A549 (cell line): ENCODE measurements around the gene TNNC1. TPM values are rescaled to one million over a fixed set of nuclear protein-coding genes. Genes with fewer than 3 reads are reported as not detected.

Source experiments
- ATAC-seq, 2 experiments: fragments of 200-7000 bp in 1 of 2; fragments of >200 bp in 1 of 2; cut with Nextera tagmentation in 1 of 2; cut with Tn5 transposase in 1 of 2; 3 replicates each; pipeline versions ENCODE4 v1.8.0 to v1.9.1; 2018 to 2020; ENCODE audit warnings: mild to moderate bottlenecking in 1 of 2, moderate library complexity in 1 of 2
- CTCF ChIA-PET: fragments of 300-600 bp; sonication (Branson Sonifier 250); formaldehyde crosslinking; extraction: SDS; loops from one replicate; lab custom pipeline; 2021; ENCODE audit warnings: antibody characterized with exemption, inconsistent platforms; lab: Yijun Ruan, JAX
- POLR2A ChIA-PET: fragments of 350-600 bp; formaldehyde crosslinking; extraction: SDS; loops from one replicate; lab custom pipeline; 2021; ENCODE audit warnings: antibody characterized with exemption, inconsistent platforms; lab: Yijun Ruan, JAX
- DNase-seq, 2 experiments: peaks; one replicate each; pipeline versions ENCODE4 v3.0.0 to v3.0.0-alpha.2; 2011 to 2016; ENCODE audit warnings: low read depth in 1 of 2, low spot score in 1 of 2
- FAIRE-seq: peaks from 2 replicates; lab custom pipeline; 2011; peaks lifted over from hg19 to GRCh38; lab: Jason Lieb, UNC
- H3K27ac ChIP-seq, 2 experiments: fragments of >200 bp; sonication (Bioruptor Twin); formaldehyde crosslinking; 3 replicates each; pipeline ENCODE4 v1.5.1; 2016 to 2017
- H3K4me1 ChIP-seq: fragments of >200 bp; sonication (Bioruptor Twin); formaldehyde crosslinking; 3 replicates; pipeline ENCODE4 v1.6.1; 2016
- H3K4me2 ChIP-seq: fragments of >200 bp; sonication (Bioruptor Twin); formaldehyde crosslinking; 3 replicates; pipeline ENCODE4 v1.6.1; 2016
- H3K4me3 ChIP-seq: fragments of >200 bp; sonication (Bioruptor Twin); formaldehyde crosslinking; 3 replicates; pipeline ENCODE4 v1.5.1; 2016
- H3K9me3 ChIP-seq: fragments of >200 bp; sonication (Bioruptor Twin); formaldehyde crosslinking; 3 replicates; pipeline ENCODE4 v1.6.1; 2016
- BHLHE40 ChIP-seq: IDR thresholded peaks from 2 replicates; pipeline ENCODE4 v1.6.1; 2012; ENCODE audit warnings: low read depth, low read length, inconsistent platforms
- CEBPB ChIP-seq, 2 experiments: fragments of >200 bp in 1 of 2; sonication (Bioruptor Twin) in 1 of 2; formaldehyde crosslinking in 1 of 2; IDR thresholded peaks; 2 replicates each; pipeline ENCODE4 v1.6.1; 2012 to 2016
- E2F6 ChIP-seq: IDR thresholded peaks from 2 replicates; pipeline ENCODE4 v1.6.1; 2012; ENCODE audit warnings: low read depth, borderline replicate concordance
- EHF ChIP-seq: fragments of 250-450 bp; sonication (Bioruptor Pico); IDR thresholded peaks from 2 replicates; pipeline ENCODE4 v1.5.0; 2020; ENCODE audit warnings: mild to moderate bottlenecking
- ELK1 ChIP-seq: fragments of 150-350 bp; IDR thresholded peaks from 2 replicates; pipeline ENCODE4 v1.6.1; 2014; ENCODE audit warnings: low read depth, mild to moderate bottlenecking, low read length
- ESRRA ChIP-seq: fragments of 150-350 bp; IDR thresholded peaks from 2 replicates; pipeline ENCODE4 v1.6.1; 2014; ENCODE audit warnings: mild to moderate bottlenecking, low read length, borderline replicate concordance
- HEYL ChIP-seq: fragments of 250-450 bp; sonication (Bioruptor Pico); IDR thresholded peaks from 2 replicates; pipeline ENCODE4 v1.8.0; 2021; ENCODE audit warnings: mild to moderate bottlenecking, moderate library complexity
- HOXB5 ChIP-seq: fragments of 250-450 bp; sonication (Bioruptor Pico); IDR thresholded peaks from 2 replicates; pipeline ENCODE4 v1.5.0; 2020; ENCODE audit warnings: mild to moderate bottlenecking, moderate library complexity
- JUN ChIP-seq, 2 experiments: fragments of >200 bp; sonication (Bioruptor Twin); formaldehyde crosslinking; IDR thresholded peaks; 2 replicates in 1 of 2; 3 replicates in 1 of 2; pipeline ENCODE4 v1.6.1; 2016 to 2017
- JUNB ChIP-seq: fragments of >200 bp; sonication (Bioruptor Twin); formaldehyde crosslinking; IDR thresholded peaks from 2 replicates; pipeline ENCODE4 v1.6.1; 2016
- MAFK ChIP-seq: fragments of 450-650 bp; IDR thresholded peaks from 2 replicates; pipeline ENCODE4 v1.6.1; 2014; ENCODE audit not compliant: partially characterized antibody
- MAX ChIP-seq: IDR thresholded peaks from 2 replicates; pipeline ENCODE4 v1.6.1; 2012
- MYC ChIP-seq: IDR thresholded peaks from 2 replicates; pipeline ENCODE4 v1.6.1; 2012; ENCODE audit warnings: mild to moderate bottlenecking, inconsistent platforms, low read length, improper control_type of control experiment, borderline replicate concordance
- PBX3 ChIP-seq: IDR thresholded peaks from 2 replicates; pipeline ENCODE4 v1.6.1; 2012
- PHF8 ChIP-seq: fragments of 200-600 bp; sonication (generic); IDR thresholded peaks from 2 replicates; pipeline ENCODE4 v1.6.1; 2016; ENCODE audit warnings: low read depth, mild to moderate bottlenecking, antibody characterized with exemption, moderate library complexity, borderline replicate concordance
- POLR2A ChIP-seq: IDR thresholded peaks from 2 replicates; pipeline ENCODE4 v1.6.1; 2012; ENCODE audit warnings: mild to moderate bottlenecking, low read length
- RARB ChIP-seq: fragments of 250-450 bp; sonication (Bioruptor Pico); IDR thresholded peaks from 2 replicates; pipeline ENCODE4 v1.8.0; 2021; ENCODE audit warnings: mild to moderate bottlenecking, moderate library complexity
- RFX5 ChIP-seq: fragments of 450-650 bp; IDR thresholded peaks from 2 replicates; pipeline ENCODE4 v1.7.1; 2014; ENCODE audit warnings: antibody characterized with exemption, mild to moderate bottlenecking, moderate library complexity
- ZC3H11A ChIP-seq: fragments of 450-650 bp; IDR thresholded peaks from 2 replicates; pipeline ENCODE4 v1.6.1; 2014; ENCODE audit warnings: antibody characterized with exemption, mild to moderate bottlenecking
- WGBS: methylation state at CpG from one replicate; pipeline ENCODE4 v1.1.6; 2017; ENCODE audit errors: missing lambda C conversion rate; 5-methylcytosine and 5-hydroxymethylcytosine counted together
- polyA plus RNA-seq, 4 experiments: library from polyadenylated mRNA; depleted of rRNA in 3 of 4; stranded (reverse); fragments of >200 nt; fragmentation: RNase III in 1 of 4; extraction: RNeasy Plus Mini Kit Qiagen cat#74134 plus additional on column Dnase treatment in 1 of 4; gene quantifications; 2 replicates in 3 of 4; 3 replicates in 1 of 4; pipeline ENCODE4 v1.2.3, GENCODE V29; 2011 to 2017
- TF ChIP-seq, protein P1 (sequence below): fragments of >200 bp; sonication (Bioruptor Twin); formaldehyde crosslinking; IDR thresholded peaks from 3 replicates; pipeline ENCODE4 v1.5.1; 2016
- TF ChIP-seq, protein P2 (sequence below): fragments of 250-450 bp; sonication (Bioruptor Pico); IDR thresholded peaks from 2 replicates; pipeline ENCODE4 v1.5.0; 2020; ENCODE audit warnings: low read depth, mild to moderate bottlenecking, moderate library complexity
- TF ChIP-seq, protein P3 (sequence below): fragments of 450-650 bp; IDR thresholded peaks from 2 replicates; pipeline ENCODE4 v1.6.1; 2014; ENCODE audit warnings: antibody characterized with exemption

Gene TNNC1
- polyA plus RNA-seq, 2 of the 4 experiments (the other 2 are of a cell fraction): 2.6 to 4.5 TPM

GRCh38 chr3:52455283-52456168 is 1.7 kb upstream of the TNNC1 start, which contains the start of gene NISCH:
NISCH (plus strand) TSS chr3:52455604; CDS start chr3:52455642, 38 bp downstream.
- CTCF ChIA-PET: interaction anchor here (2.0 to 3.0 kb wide), 2 partner anchors 8 to 16 kb away, joined by 17 to 19 read pairs; no protein-coding TSS in a partner anchor

GRCh38 chr3:52454938-52455282 is 1.1 kb upstream of the TNNC1 start:
- Histone ChIP-seq H3K9me3 (no peaks in the 10 kb centered on the region), H3K4me2 (peak overlapping the region; percentile 92), H3K4me3 (peak overlapping the region; percentile 66), H3K4me1 (peaks cover 22% of the 10 kb centered on the region), H3K27ac (peak overlapping the region; percentile 84 to 99)
- WGBS: 37% methylated on average over 9 of the region's 11 CpGs
- TF ChIP-seq RARB (CRISPR knock-in tag) (no peak), PBX3 (no peak), JUNB (no peak), ESRRA (no peak), MAFK (no peak), ELK1 (no peak)
- TF ChIP-seq, protein P1, sequence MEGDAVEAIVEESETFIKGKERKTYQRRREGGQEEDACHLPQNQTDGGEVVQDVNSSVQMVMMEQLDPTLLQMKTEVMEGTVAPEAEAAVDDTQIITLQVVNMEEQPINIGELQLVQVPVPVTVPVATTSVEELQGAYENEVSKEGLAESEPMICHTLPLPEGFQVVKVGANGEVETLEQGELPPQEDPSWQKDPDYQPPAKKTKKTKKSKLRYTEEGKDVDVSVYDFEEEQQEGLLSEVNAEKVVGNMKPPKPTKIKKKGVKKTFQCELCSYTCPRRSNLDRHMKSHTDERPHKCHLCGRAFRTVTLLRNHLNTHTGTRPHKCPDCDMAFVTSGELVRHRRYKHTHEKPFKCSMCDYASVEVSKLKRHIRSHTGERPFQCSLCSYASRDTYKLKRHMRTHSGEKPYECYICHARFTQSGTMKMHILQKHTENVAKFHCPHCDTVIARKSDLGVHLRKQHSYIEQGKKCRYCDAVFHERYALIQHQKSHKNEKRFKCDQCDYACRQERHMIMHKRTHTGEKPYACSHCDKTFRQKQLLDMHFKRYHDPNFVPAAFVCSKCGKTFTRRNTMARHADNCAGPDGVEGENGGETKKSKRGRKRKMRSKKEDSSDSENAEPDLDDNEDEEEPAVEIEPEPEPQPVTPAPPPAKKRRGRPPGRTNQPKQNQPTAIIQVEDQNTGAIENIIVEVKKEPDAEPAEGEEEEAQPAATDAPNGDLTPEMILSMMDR: no peak
- ChIA-PET CTCF (interaction anchor here (0.9 to 14.4 kb wide), 2 partner anchors 9 to 25 kb away, joined by 3 to 351 read pairs; no protein-coding TSS in a partner anchor), POLR2A (no interaction called here)
- no peak for DNase-seq
- FAIRE-seq: no peak
- ATAC-seq: no peak

More at GRCh38 chr3:52455283-52456168, 1.7 kb upstream of the TNNC1 start, which contains the start of gene NISCH:
- WGBS: 16% methylated on average over 6 of the region's 86 CpGs
- H3K4me3 ChIP-seq: peak within 1 kb of the TSS; percentile 66
- FAIRE-seq (no peak), ATAC-seq (peak; percentile 57 to 77), DNase-seq (peak; percentile 60 to 68)
- peaks cover 16% of the 10 kb centered on the region for H3K4me1 ChIP-seq
- TF ChIP-seq EHF (CRISPR knock-in tag) (no peak), POLR2A (peak; percentile 75), E2F6 (no peak), MYC (0 out of 2 replicates have a peak, but pooled peaks have one; percentile 37), CEBPB (IDR thresholded peaks at IDR 0.05) (peak; percentile 76 to 96), PBX3 (peak; percentile 87), HEYL (CRISPR knock-in tag) (no peak), HOXB5 (CRISPR knock-in tag) (no peak), RFX5 (no peak), PHF8 (peak; percentile 72), BHLHE40 (peak; percentile 46; the same call in 1 of the 2 replicates), JUN (IDR thresholded peaks at IDR 0.05) (peak in 1 of 2 experiments; percentile 68; a peak in 2 of 5 replicates), ZC3H11A (no peak), MAX (peak; percentile 67)
- TF ChIP-seq, protein P2, sequence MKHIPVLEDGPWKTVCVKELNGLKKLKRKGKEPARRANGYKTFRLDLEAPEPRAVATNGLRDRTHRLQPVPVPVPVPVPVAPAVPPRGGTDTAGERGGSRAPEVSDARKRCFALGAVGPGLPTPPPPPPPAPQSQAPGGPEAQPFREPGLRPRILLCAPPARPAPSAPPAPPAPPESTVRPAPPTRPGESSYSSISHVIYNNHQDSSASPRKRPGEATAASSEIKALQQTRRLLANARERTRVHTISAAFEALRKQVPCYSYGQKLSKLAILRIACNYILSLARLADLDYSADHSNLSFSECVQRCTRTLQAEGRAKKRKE (CRISPR knock-in tag): no peak
- TF ChIP-seq, protein P3, sequence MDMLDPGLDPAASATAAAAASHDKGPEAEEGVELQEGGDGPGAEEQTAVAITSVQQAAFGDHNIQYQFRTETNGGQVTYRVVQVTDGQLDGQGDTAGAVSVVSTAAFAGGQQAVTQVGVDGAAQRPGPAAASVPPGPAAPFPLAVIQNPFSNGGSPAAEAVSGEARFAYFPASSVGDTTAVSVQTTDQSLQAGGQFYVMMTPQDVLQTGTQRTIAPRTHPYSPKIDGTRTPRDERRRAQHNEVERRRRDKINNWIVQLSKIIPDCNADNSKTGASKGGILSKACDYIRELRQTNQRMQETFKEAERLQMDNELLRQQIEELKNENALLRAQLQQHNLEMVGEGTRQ: peak; percentile 62
- peak within 1 kb of the TSS; percentile 92 for H3K4me2 ChIP-seq
- H3K9me3 ChIP-seq: no peaks in the 10 kb centered on the region
- peak within 1 kb of the TSS; percentile 84 to 99 for H3K27ac ChIP-seq
- POLR2A ChIA-PET: no interaction called here
